Measurements from ENCODE around the gene ATP6AP1.

Gene ATP6AP1

GRCh38 chrX:154431341-154431740 is 2.9 kb downstream of the ATP6AP1 start:
- DNase-seq, result no peak

- no peak for DNase-seq
Measured at GRCh38 chrX:154432210-154432609, 3.7 kb downstream of the ATP6AP1 start.

DNA sequence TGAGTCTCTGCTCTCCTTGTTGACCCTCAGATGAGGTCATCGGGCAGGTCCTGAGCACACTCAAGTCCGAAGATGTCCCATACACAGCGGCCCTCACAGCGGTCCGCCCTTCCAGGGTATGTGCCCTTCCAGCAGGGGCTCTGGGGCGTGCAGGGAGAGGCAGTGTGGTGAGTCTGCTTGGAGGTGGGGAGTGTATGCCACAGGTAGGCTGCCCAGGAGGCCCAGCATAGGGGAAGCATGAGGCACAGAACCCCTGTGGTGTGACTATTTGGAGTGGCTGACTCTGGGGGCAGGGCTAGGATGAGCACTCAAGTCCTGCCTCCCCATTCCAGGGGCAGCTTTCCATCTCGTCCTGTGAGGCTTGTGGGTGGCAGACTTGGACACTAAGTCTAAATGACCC is 5.1 kb downstream of the ATP6AP1 start:
- no peak for DNase-seq

- DNase-seq, result no peak
Measured at GRCh38 chrX:154434394-154435168, 6.1 kb downstream of the ATP6AP1 start.

GRCh38 chrX:154435171-154435733 is 6.8 kb downstream of the ATP6AP1 start:
- DNase-seq, result no peak

DNA sequence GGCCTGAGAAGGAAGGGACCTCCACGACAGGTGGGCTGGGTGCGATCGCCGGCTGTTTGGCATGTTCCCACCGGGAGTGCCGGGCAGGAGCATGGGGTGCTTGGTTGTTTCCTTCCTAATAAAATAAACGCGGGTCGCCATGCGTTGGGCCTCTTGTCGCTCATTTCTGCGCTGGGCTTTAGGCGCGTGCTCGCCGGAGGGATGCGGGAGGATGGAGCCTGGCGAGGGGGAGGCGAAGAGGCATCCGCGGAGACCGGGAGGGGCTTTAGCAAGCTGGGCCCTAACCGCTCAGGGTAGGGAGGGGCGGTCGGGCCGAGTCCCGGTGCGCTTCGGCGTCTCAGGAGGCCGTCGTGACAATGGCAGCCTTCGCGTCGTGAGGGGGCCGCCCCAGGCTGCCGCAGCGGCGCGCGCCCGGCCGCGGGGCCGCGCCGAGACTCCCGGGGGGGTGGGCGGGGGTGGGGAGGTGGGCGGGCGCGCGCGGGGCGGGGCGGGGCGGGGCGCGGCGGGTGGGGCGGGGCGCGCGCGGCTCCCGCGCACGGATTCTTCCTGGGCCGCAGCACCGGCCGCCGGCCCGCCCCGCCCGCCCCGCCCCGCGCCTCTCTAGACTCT is 8.0 kb downstream of the ATP6AP1 start:
- peak; percentile 18 for DNase-seq

DNA sequence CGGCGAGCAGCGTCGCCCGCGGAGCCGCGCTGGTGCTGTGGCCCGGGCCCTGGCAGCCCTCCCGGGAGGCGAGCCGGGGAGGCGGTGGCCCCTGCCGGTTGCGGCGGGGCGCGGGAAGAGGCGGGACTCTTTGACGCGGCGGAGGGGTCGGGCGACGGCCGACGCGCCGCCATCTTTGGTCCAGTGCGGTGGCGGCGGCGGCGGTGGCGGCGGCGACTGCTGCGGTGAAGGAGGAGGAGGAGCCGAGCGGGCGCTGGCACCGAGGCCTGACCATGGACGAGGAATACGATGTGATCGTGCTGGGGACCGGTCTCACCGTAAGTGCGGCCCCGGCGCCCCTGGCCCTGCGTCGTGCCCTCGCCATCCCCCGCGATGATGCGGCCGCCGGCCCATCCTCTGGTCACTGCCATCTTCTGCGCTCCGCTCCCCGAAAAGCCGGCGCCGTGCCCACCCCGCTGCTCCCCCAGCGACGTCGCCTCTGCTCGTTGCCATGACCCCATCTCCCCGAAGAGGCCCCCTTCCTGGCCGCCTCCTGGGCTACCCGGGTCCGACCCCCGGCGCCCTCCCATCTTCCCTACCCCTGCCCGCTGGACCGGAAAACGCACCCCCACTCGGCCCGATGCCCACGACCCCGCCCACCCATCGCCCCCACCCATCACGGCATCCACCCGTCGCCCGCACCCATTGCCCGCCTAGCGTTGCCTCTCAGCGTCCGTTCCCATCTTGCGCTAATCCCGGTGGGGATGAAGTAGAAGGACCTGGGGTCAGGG is 8.7 kb downstream of the ATP6AP1 start, which contains the start of gene GDI1:
TSS of gene GDI1 (plus strand) at position 172 of the 770 bp plus-strand sequence. CDS start at position 273, 101 bp downstream.
- peak; percentile 64 for DNase-seq

GRCh38 chrX:154437971-154438893 is 9.8 kb downstream of the ATP6AP1 start:
- DNase-seq, result no peak

- DNase-seq, result no peak
Measured at GRCh38 chrX:154439841-154440240, 11.4 kb downstream of the ATP6AP1 start.

GRCh38 chrX:154440623-154441357 is 12.3 kb downstream of the ATP6AP1 start:
- no peak for DNase-seq

DNA sequence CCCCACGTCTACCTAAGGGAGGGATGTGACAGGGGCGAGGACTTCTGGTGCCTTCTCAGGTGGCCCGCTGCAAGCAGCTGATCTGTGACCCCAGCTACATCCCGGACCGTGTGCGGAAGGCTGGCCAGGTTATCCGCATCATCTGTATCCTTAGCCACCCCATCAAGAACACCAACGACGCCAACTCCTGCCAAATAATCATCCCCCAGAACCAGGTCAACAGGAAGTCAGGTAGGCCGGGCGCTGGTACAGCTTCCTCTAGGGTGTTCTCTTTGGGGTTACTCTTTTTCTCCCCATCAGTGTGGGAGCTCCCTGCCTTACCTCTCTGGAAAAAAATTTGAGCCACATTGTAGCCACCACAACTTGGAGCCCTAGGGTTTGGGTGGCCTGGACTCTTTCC is 13.1 kb downstream of the ATP6AP1 start:
- DNase-seq, result no peak

- no peak for DNase-seq
Measured at GRCh38 chrX:154441984-154442707, 13.7 kb downstream of the ATP6AP1 start.

DNA sequence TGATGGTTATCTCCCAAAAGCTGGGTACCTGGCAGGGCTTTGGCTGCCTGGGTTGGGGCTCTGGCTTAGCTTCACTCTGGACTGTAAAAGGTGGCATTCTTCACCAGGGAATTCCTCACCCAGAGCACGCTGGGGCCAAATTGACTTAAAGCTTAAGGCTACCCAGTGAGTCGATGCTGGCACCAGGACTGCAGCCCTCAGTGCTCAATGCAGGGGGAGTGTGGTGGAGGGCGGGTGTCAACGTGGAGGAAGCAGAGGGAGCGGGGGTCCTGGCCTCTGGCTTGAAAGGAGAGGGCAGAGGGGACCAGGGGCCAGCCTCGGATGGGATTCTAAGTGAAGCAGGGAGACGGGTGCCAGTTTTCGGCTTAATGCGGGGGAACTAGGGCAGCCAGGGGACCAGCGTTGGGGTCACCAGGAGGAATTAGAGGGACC is 15.0 kb downstream of the ATP6AP1 start:
- peak; percentile 27 for DNase-seq

GRCh38 chrX:154443992-154444754 is 15.7 kb downstream of the ATP6AP1 start, which contains the start of gene FAM50A:
Gene FAM50A (plus strand): TSS chrX:154444141. CDS start chrX:154444236, 95 bp downstream.
- DNase-seq, result peak; percentile 65

GRCh38 chrX:154444755-154445246 is 16.3 kb downstream of the ATP6AP1 start:
- DNase-seq, result no peak

DNA sequence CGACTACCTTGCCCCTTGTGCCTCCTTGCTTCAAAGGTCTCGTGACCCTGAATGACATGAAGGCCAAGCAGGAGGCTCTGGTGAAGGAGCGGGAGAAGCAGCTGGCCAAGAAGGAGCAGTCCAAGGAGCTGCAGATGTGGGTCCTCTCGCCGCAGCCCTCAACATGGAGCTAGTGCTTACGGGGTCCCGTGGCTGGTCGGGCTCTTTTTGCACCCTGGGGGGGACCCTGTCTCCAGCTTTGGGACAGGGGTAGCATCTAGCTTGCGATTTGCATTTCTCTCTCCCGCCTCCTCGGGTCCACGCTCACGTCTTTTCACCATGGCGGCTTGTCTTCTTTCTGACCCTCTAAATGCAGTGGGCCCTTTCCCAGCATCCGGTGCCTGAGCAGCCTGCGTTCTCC is 17.3 kb downstream of the ATP6AP1 start:
- DNase-seq, result no peak

- no peak for DNase-seq
Measured at GRCh38 chrX:154446430-154446829, 18.0 kb downstream of the ATP6AP1 start.

GRCh38 chrX:154448484-154448883 is 20.0 kb downstream of the ATP6AP1 start:
- DNase-seq, result no peak

- no peak for DNase-seq
Measured at GRCh38 chrX:154449618-154450017, 21.1 kb downstream of the ATP6AP1 start.

GRCh38 chrX:154450312-154450711 is 21.8 kb downstream of the ATP6AP1 start:
- DNase-seq, result no peak

Data from EL (cell line).